H9 (cell line): Measurements from ENCODE around the gene TRIM7. TPM values are rescaled to one million over a fixed set of nuclear protein-coding genes. Genes with fewer than 3 reads are reported as not detected.

Experiments
- DNase-seq: peaks from one replicate; pipeline ENCODE4 v3.0.0-alpha.2; 2017
- H2AFZ ChIP-seq: one replicate; pipeline ENCODE4 v1.6.1; 2013; ENCODE audit warnings: mild to moderate bottlenecking, low read length, control low read depth, moderate library complexity
- H2AK5ac ChIP-seq: 2 replicates; pipeline ENCODE4 v1.6.1; 2013; ENCODE audit warnings: low read length, control low read depth, mixed read lengths; ENCODE audit not compliant: insufficient read length
- H2BK120ac ChIP-seq: one replicate; pipeline ENCODE4 v1.6.1; 2013; ENCODE audit warnings: low read depth, mild to moderate bottlenecking, low read length, control low read depth, inconsistent platforms; ENCODE audit not compliant: poor library complexity, severe bottlenecking
- H2BK12ac ChIP-seq: 2 replicates; pipeline ENCODE4 v1.6.1; 2013; ENCODE audit warnings: low read length, control low read depth, mixed read lengths, low read depth; ENCODE audit not compliant: insufficient read length
- H2BK15ac ChIP-seq: 2 replicates; pipeline ENCODE4 v1.6.1; 2013; ENCODE audit warnings: low read depth, low read length, control low read depth
- H2BK20ac ChIP-seq: one replicate; pipeline ENCODE4 v1.6.1; 2013; ENCODE audit warnings: low read depth, mild to moderate bottlenecking, low read length, control low read depth, inconsistent platforms; ENCODE audit not compliant: poor library complexity, severe bottlenecking
- H2BK5ac ChIP-seq: 2 replicates; pipeline ENCODE4 v1.6.1; 2013; ENCODE audit warnings: low read length, control low read depth, mixed read lengths; ENCODE audit not compliant: insufficient read length
- H3K14ac ChIP-seq: 2 replicates; pipeline ENCODE4 v1.6.1; 2013; ENCODE audit warnings: low read length, control low read depth; ENCODE audit not compliant: insufficient read depth
- H3K18ac ChIP-seq: 2 replicates; pipeline ENCODE4 v1.6.1; 2013; ENCODE audit warnings: low read depth, mild to moderate bottlenecking, mixed read lengths, low read length, control low read depth; ENCODE audit not compliant: insufficient read length
- H3K23ac ChIP-seq: 2 replicates; pipeline ENCODE4 v1.6.1; 2013; ENCODE audit warnings: low read length, control low read depth, mixed read lengths, low read depth; ENCODE audit not compliant: insufficient read length
- H3K23me2 ChIP-seq: 2 replicates; pipeline ENCODE4 v1.6.1; 2013; ENCODE audit warnings: low read depth, mild to moderate bottlenecking, mixed read lengths, low read length, control low read depth; ENCODE audit not compliant: insufficient read length, poor library complexity, severe bottlenecking
- H3K27ac ChIP-seq: 2 replicates; pipeline ENCODE4 v1.5.1; 2013; ENCODE audit warnings: low read length, control low read depth, mixed read lengths, low read depth; ENCODE audit not compliant: insufficient read length
- H3K27me3 ChIP-seq: 2 replicates; pipeline ENCODE4 v1.6.1; 2013; ENCODE audit warnings: low read length, control low read depth, inconsistent platforms; ENCODE audit not compliant: insufficient read depth
- H3K4ac ChIP-seq: 2 replicates; pipeline ENCODE4 v1.6.1; 2013; ENCODE audit warnings: low read depth, mild to moderate bottlenecking, control low read depth, inconsistent platforms, low read length, moderate library complexity
- H3K4me1 ChIP-seq: 2 replicates; pipeline ENCODE4 v1.6.1; 2013; ENCODE audit warnings: low read length, control low read depth, inconsistent platforms; ENCODE audit not compliant: insufficient read depth
- H3K4me2 ChIP-seq: 2 replicates; pipeline ENCODE4 v1.6.1; 2013; ENCODE audit warnings: low read length, control low read depth, mixed read lengths; ENCODE audit not compliant: insufficient read length, insufficient read depth
- H3K56ac ChIP-seq: 2 replicates; pipeline ENCODE4 v1.6.1; 2013; ENCODE audit warnings: low read depth, mild to moderate bottlenecking, mixed read lengths, low read length, control low read depth; ENCODE audit not compliant: insufficient read length
- H3K79me1 ChIP-seq: 2 replicates; pipeline ENCODE4 v1.6.1; 2013; ENCODE audit warnings: low read depth, mild to moderate bottlenecking, moderate library complexity, low read length, control low read depth, inconsistent platforms; ENCODE audit not compliant: insufficient read depth, poor library complexity, severe bottlenecking
- H3K79me2 ChIP-seq: 2 replicates; pipeline ENCODE4 v1.6.1; 2013; ENCODE audit warnings: low read length, control low read depth, inconsistent platforms; ENCODE audit not compliant: insufficient read depth
- H3K9ac ChIP-seq: 2 replicates; pipeline ENCODE4 v1.6.1; 2013; ENCODE audit warnings: low read length, control low read depth, mixed read lengths; ENCODE audit not compliant: insufficient read length; ENCODE audit errors: extremely low read depth
- H3K9me3 ChIP-seq: one replicate; pipeline ENCODE4 v1.6.1; 2013; ENCODE audit warnings: low read depth, low read length, inconsistent platforms; ENCODE audit not compliant: control insufficient read depth
- H3T11ph ChIP-seq: one replicate; pipeline ENCODE4 v1.6.1; 2013; ENCODE audit warnings: mild to moderate bottlenecking, low read length, control low read depth, inconsistent platforms
- H4K20me1 ChIP-seq: one replicate; pipeline ENCODE4 v1.6.1; 2013; ENCODE audit not compliant: control insufficient read depth, insufficient read length, insufficient read depth
- H4K5ac ChIP-seq: 2 replicates; pipeline ENCODE4 v1.6.1; 2013; ENCODE audit warnings: low read depth, mild to moderate bottlenecking, mixed read lengths, low read length, control low read depth; ENCODE audit not compliant: insufficient read length
- H4K8ac ChIP-seq: replicated peaks from 2 replicates; pipeline ENCODE4 v1.6.1; 2013; ENCODE audit warnings: low read length, control low read depth, mixed read lengths, low read depth; ENCODE audit not compliant: insufficient read length
- H4K91ac ChIP-seq: 2 replicates; pipeline ENCODE4 v1.6.1; 2013; ENCODE audit warnings: low read depth, mild to moderate bottlenecking, moderate library complexity, mixed read lengths, low read length, control low read depth; ENCODE audit not compliant: insufficient read length
- H3K27ac Mint-ChIP-seq, 3 experiments: 2 replicates in 2 of 3; 3 replicates in 1 of 3; pipeline ENCODE4 v1.8.0; 2020 to 2021; ENCODE audit warnings: mixed read lengths in 3 of 3, mild to moderate bottlenecking in 1 of 3, moderate library complexity in 1 of 3
- H3K27me3 Mint-ChIP-seq: 2 replicates; pipeline ENCODE4 v1.8.0; 2021; ENCODE audit warnings: low read depth, mild to moderate bottlenecking, moderate library complexity, mixed read lengths
- H3K36me3 Mint-ChIP-seq, 3 experiments: 2 replicates in 2 of 3; 3 replicates in 1 of 3; pipeline ENCODE4 v1.8.0; 2020 to 2021; ENCODE audit warnings: low read depth in 3 of 3, mixed read lengths in 3 of 3; ENCODE audit not compliant: insufficient read depth in 1 of 3
- H3K4me1 Mint-ChIP-seq, 2 experiments: 2 replicates each; pipeline ENCODE4 v1.8.0; 2020; ENCODE audit warnings: mixed read lengths in 2 of 2
- H3K4me3 Mint-ChIP-seq, 2 experiments: 2 replicates in 1 of 2; 3 replicates in 1 of 2; pipeline ENCODE4 v1.8.0; 2020 to 2021; ENCODE audit warnings: mild to moderate bottlenecking in 2 of 2, mixed read lengths in 2 of 2, moderate library complexity in 1 of 2
- H3K9me3 Mint-ChIP-seq, 2 experiments: 2 replicates in 1 of 2; 3 replicates in 1 of 2; pipeline ENCODE4 v1.8.0; 2020; ENCODE audit warnings: mild to moderate bottlenecking in 2 of 2, mixed read lengths in 2 of 2, moderate library complexity in 1 of 2
- CTCF ChIP-seq: fragments of 200-600 bp; sonication (generic); conservative IDR thresholded peaks from 3 replicates; pipeline ENCODE4 v1.8.0; 2021; ENCODE audit warnings: antibody characterized with exemption, mild to moderate bottlenecking
- WGBS: extraction: QIAGEN DNeasy Blood & Tissue Kit; methylation state at CpG from one replicate; pipeline ENCODE4 v1.1.7; 2013; ENCODE audit warnings: missing lambda C conversion rate, low lambda C conversion rate, mixed read lengths; ENCODE audit not compliant: insufficient read length; ENCODE audit errors: extremely low coverage; 5-methylcytosine and 5-hydroxymethylcytosine counted together
- total RNA-seq: library from RNA; stranded (reverse); gene quantifications from 2 replicates; pipeline ENCODE4 v1.2.1, GENCODE V29; 2021

Gene TRIM7
- total RNA-seq, 1 experiment from 2014 or later, result not detected

DNA sequence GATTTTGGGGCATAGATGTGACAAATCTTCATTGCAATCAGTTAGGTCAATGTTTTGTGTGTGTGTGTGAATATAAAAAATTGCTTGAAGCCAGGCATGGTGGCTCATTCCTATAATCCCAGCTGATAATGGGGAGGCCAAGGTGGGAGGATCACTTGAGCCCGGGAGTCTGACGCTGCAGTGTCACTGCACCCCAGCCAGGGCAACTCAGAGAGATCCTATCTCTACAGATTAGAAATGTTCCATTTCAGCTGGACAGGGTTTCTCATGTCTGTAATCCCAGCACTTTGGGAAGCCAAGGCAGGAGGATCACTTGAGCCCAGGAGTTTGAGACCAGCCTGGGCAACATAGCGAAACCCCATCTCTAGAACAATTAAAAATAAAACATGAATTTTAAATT is 46.1 kb downstream of the TRIM7 start:
- H4K5ac ChIP-seq, result no peak overlapping the region
- no peaks in the 10 kb centered on the region; a peak in 2 of 7 replicates for H3K36me3 Mint-ChIP-seq
- H3K9me3 ChIP-seq, result no peaks in the 10 kb centered on the region
- no peak overlapping the region for H3K4me2 ChIP-seq
- peaks cover 44% of the 10 kb centered on the region for H3K27me3 Mint-ChIP-seq
- no peak overlapping the region for H4K8ac ChIP-seq
- H3K4me1 ChIP-seq, result no peaks in the 10 kb centered on the region
- TF ChIP-seq CTCF, result no peak
- no peak overlapping the region for H2AK5ac ChIP-seq
- no peak overlapping the region for H3K18ac ChIP-seq
- peaks cover 17 to 28% of the 10 kb centered on the region in 2 experiments for H3K4me1 Mint-ChIP-seq
- no peak overlapping the region for H3K4ac ChIP-seq
- H3K27ac ChIP-seq, result no peak overlapping the region
- no peak overlapping the region for H2BK15ac ChIP-seq
- no peak for DNase-seq
- peaks cover 8% of the 10 kb centered on the region for H3K23me2 ChIP-seq
- no peak overlapping the region for H2BK5ac ChIP-seq
- no peak overlapping the region; a peak in 1 of 5 replicates for H3K4me3 Mint-ChIP-seq
- H4K91ac ChIP-seq, result no peak overlapping the region
- no CpG with 5 or more reads among the region's 3 CpGs for WGBS
- H2BK20ac ChIP-seq, result no peak overlapping the region
- H2BK12ac ChIP-seq, result no peak overlapping the region
- H3K9me3 Mint-ChIP-seq, result peaks cover 2 to 3% of the 10 kb centered on the region in 2 experiments; a peak in 4 of 5 replicates
- no peak overlapping the region for H2BK120ac ChIP-seq
- no peak overlapping the region for H3K9ac ChIP-seq
- no peak overlapping the region for H2AFZ ChIP-seq
- no peaks in the 10 kb centered on the region for H3K27me3 ChIP-seq
- no peak overlapping the region; a peak in 1 of 7 replicates for H3K27ac Mint-ChIP-seq
- H3K14ac ChIP-seq, result no peak overlapping the region
- no peak overlapping the region for H3K56ac ChIP-seq
- no peaks in the 10 kb centered on the region for H4K20me1 ChIP-seq
- H3K79me2 ChIP-seq, result no peaks in the 10 kb centered on the region
- H3K23ac ChIP-seq, result no peak overlapping the region
- no peak overlapping the region for H3T11ph ChIP-seq
- no peaks in the 10 kb centered on the region for H3K79me1 ChIP-seq
